HK-2 (cell line): ENCODE results near the gene A4GALT.

Experiments
- DNase-seq: peaks from one replicate; pipeline ENCODE4 v3.0.0-alpha.2; 2018; ENCODE audit not compliant: unreplicated experiment

The A4GALT gene

GRCh38 chr22:42649246-42650099, 71.2 kb downstream of the A4GALT start, which contains the start of gene CYB5R3:
Gene CYB5R3 (minus strand): TSS chr22:42649392. CDS start chr22:42649315, 77 bp downstream.
- DNase-seq: peak; percentile 83

GRCh38 chr22:42648368-42649245, 72.1 kb downstream of the A4GALT start:
- peak; percentile 52 for DNase-seq

DNA sequence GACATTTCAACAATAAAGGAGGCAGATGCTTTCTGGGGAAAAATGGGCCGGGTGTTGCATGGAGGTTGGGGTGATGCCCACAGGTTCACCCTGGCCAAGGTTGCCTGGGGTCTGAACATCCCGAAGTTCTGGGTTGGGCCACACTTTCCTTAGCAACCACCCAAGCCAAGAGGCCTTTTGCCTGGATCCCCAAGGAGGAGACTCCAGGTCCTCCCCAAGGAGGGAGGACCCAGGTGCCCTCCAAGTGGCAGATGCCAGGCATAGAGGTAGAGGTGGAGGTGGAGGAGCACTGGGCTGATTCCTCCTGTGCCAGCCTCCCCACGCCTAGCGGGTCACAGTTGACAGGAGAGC, 72.7 kb downstream of the A4GALT start:
- DNase-seq: no peak

DNA sequence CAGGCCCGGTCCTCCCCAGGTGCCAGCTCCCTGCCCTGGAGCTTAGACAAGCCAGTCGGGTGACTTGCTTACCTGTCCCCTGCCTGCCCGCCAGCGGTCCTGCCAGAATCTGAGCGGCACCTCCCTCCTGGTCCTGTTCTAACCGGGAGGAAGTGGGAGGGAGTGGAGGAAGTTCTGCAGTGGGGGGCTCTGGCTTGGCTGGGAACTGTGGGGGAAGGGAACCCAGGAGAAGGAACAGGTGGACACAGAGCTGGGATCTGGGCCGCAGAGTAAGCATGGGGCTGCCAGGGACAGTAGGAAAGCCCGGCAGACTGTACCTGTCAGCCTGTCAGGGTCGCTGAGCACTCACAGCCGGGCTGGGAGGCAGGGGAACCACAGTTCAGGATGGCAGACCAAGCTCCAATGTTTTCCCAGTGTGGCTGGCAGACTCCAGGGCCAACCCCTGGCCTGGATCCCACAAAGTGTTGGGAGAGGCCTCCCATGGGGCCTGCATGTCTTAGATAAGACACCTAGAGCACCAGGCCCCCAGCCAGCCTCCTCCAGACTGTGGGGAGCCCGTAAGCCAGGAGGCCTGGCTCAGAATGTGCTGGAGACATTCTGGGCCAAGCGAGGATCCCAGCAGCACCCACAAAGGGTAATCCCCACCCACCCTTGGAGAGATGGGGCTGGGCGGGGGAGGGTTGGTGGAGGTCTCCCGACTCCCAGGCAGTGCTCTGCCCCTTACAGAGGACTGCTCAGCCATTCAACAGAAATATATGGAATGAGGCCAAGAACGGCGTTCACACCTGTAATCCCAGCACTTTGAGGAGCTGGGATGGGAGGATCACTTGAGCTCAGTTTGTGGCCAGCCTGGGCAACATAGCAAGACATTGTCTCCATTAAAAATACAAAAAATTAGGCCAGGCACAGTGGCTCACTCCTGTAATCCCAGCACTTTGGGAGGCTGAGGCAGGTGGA, 73.8 kb downstream of the A4GALT start:
- no peak for DNase-seq

DNA sequence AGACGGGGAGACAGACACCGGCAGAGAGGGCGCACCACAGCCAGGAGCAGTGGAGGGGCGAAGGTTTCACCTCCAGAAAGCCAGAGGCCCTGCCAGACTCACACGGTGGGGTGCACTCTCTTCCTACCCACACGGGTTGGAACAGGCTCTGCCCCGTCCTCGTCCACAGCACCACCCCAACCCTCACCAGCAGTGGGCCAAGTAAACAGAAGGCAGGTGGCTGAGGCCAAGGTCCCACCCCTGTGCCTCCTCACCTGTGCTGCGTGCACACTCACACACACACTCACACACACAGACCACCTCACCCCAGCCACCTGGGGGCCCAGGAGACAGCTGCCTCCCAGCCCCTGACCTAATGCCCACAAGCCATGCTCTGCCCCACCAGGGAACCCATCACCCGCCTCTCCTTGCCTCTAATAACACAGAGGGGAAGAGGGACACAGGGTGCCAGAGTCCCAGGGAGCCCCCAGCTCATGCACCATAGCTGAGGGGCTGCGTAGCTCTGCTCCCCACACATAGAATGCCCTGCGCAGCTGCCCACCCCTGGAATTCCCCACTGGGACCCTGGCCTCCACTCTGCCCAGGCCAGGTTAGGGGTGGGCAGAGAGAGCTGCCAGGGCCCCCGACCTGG, 74.6 kb downstream of the A4GALT start:
- no peak for DNase-seq

DNA sequence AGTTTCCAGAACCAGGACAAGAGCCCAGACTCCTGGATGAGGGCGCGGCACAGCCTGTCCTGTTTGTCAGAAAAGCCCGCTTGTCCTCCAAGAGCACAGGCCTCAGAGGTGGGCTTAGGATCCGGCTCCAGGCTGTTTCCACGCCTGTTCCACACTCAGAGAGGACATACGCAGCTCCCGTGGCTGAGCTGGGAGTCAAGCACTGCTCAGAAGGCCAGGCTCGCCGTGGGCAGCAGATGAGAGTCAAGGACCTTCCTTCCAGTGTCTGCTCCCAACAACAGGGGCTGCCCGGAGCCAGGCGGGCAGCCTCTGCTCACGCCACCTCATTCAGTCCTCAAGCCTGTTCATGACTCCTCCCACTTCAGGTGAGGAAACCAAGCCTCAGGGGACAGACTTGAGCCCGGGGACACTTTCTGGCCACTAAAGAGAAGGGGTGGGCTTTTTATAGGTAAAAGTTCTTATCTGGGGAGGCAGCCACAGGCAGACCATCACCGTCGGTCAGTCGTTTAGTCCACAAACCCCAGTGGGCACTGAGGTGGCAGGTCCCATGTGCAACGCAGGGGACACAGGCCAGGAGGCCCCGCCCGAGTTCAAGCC, 75.2 kb downstream of the A4GALT start:
- no peak for DNase-seq

DNA sequence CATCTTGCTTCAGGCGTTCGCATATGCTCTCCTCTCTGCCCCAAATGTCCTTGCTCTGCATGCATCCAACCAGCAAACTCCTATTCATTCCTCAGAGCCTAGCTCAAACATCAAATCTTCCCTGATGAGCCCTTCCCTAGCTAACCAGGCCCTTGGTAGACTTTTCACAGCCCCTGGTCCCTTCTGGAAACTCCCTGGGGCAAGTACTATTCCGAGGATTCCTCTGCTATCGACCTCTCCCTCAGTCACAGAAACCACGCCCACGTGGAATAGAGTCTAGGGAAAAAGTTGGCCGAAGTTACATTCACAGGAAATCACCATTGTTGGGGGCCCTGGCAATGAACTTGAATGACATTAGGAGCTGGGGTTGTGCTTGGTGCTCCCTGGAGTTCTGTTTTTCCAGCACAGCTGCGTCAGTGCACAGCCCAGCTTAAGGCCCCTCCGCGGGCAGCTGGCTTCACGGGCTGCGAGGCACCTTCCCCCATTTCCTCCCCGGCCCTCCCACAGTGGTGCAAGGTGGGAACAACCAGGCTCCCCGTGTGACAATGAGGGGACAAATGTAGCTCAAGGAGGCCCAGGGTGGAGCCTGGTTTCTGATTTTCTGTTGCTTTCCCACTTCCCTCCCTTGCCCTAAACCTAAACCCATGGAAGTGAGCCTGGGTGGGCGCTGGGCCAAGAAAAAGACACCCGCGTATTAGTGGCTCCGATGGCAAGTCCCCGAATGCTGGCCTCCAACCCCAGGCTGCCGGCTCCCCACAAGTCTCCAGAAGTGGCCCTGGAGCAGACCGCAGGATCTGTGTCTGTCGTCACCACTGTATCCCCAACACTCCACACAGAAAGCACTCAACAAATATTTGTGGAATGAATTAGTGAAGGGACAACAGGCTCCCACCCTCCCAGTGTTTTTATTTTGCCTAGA, 76.0 kb downstream of the A4GALT start:
- DNase-seq: no peak

DNA sequence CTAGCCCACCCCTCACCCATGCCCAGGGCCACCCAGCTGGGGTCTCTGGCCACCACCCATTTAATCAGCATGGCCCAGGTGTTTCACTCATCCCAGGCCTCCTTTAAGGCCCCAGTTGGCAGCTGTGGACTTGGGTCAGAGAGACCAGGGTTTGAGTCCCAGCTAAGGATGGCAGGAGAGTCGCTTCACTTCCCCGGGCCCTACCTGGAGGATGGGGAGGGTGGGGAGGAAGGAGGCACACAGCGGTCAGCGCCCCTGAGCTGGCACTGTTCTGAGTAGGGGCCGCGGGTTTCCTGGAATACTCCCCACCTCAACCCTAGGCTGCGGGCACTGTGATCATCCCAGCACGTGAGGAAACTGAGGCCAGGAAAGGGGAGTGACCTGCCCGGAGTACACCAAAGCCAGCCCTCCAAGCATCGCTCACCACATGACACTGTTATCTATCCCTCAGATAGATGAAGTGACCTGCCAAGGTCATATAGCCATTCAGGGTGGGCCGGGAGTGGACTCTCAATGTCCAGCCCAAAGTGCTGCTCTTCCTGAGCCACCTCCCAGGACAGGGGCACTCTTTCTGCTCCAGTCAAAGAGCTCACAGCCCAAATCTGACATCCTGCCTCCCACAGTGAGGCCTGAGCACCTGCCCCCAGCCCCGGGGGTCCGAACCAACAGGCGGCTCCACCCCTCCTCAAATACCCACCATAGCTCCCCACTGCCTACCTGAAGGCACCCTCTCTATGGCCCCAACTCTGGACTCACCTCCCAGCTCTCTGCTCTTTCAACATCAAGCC, 76.8 kb downstream of the A4GALT start:
- no peak for DNase-seq

- no peak for DNase-seq
These were observed 77.7 kb downstream of the A4GALT start for GRCh38 chr22:42642806-42643633.
